Keratinocyte (primary cell): Measurements from ENCODE around the gene QSOX1. TPM values are rescaled to one million over a fixed set of nuclear protein-coding genes. Genes with fewer than 3 reads are reported as not detected.

Experiments used
- DNase-seq: peaks from one replicate; pipeline ENCODE4 v3.0.0-alpha.2; 2011; ENCODE audit warnings: low read depth, missing footprints, low spot score
- FAIRE-seq: peaks from 2 replicates; lab custom pipeline; 2011; peaks lifted over from hg19 to GRCh38; lab: Jason Lieb, UNC
- H2AFZ ChIP-seq: 2 replicates; pipeline ENCODE4 v1.6.0; 2012; ENCODE audit warnings: low read length, control low read depth, inconsistent platforms; ENCODE audit not compliant: control insufficient read depth
- H3K27ac ChIP-seq: 2 replicates; pipeline ENCODE4 v1.5.1; 2011; ENCODE audit warnings: low read length; ENCODE audit not compliant: control insufficient read depth, insufficient read depth
- H3K27me3 ChIP-seq: 3 replicates; pipeline ENCODE4 v1.6.0; 2011; ENCODE audit warnings: low read length; ENCODE audit not compliant: control insufficient read depth, insufficient read depth; ENCODE audit errors: extremely low read depth
- H3K36me3 ChIP-seq, 2 experiments: 2 replicates in 1 of 2; 3 replicates in 1 of 2; pipeline ENCODE4 v1.5.1; 2011; ENCODE audit warnings: low read length in 2 of 2, mild to moderate bottlenecking in 1 of 2; ENCODE audit not compliant: control insufficient read depth in 2 of 2, insufficient read depth in 2 of 2; ENCODE audit errors: extremely low read depth in 1 of 2
- H3K4me1 ChIP-seq: 3 replicates; pipeline ENCODE4 v1.5.1; 2011; ENCODE audit warnings: low read length; ENCODE audit not compliant: control insufficient read depth, insufficient read depth; ENCODE audit errors: extremely low read depth
- H3K4me2 ChIP-seq: 3 replicates; pipeline ENCODE4 v1.6.0; 2011; ENCODE audit warnings: low read depth, low read length; ENCODE audit not compliant: control insufficient read depth, insufficient read depth; ENCODE audit errors: extremely low read depth
- H3K4me3 ChIP-seq, 3 experiments: fragments of 200-600 bp in 1 of 3; sonication (generic) in 1 of 3; 2 replicates in 2 of 3; 3 replicates in 1 of 3; pipeline ENCODE4 v1.5.1; 2011 to 2016; ENCODE audit warnings: low read length in 3 of 3, mild to moderate bottlenecking in 3 of 3, control low read depth in 2 of 3, inconsistent platforms in 1 of 3, low read depth in 1 of 3, mixed read lengths in 1 of 3, mixed run types in 1 of 3, moderate library complexity in 1 of 3; ENCODE audit not compliant: control insufficient read depth in 2 of 3, insufficient read depth in 2 of 3; ENCODE audit errors: extremely low read depth in 1 of 3
- H3K79me2 ChIP-seq: 2 replicates; pipeline ENCODE4 v1.6.0; 2012; ENCODE audit warnings: low read length; ENCODE audit not compliant: control insufficient read depth, insufficient read depth
- H3K9ac ChIP-seq: 3 replicates; pipeline ENCODE4 v1.6.0; 2011; ENCODE audit warnings: low read length; ENCODE audit not compliant: control insufficient read depth, insufficient read depth; ENCODE audit errors: extremely low read depth
- H3K9me1 ChIP-seq: 3 replicates; pipeline ENCODE4 v1.6.0; 2011; ENCODE audit warnings: low read length; ENCODE audit not compliant: control insufficient read depth, insufficient read depth; ENCODE audit errors: extremely low read depth
- H3K9me3 ChIP-seq: 2 replicates; pipeline ENCODE4 v1.5.1; 2012; ENCODE audit warnings: low read depth, low read length; ENCODE audit not compliant: control insufficient read depth
- H4K20me1 ChIP-seq: 3 replicates; pipeline ENCODE4 v1.6.0; 2011; ENCODE audit warnings: low read length; ENCODE audit not compliant: control insufficient read depth, insufficient read depth; ENCODE audit errors: extremely low read depth
- CTCF ChIP-seq, 3 experiments: IDR thresholded peaks in 1 of 3; conservative IDR thresholded peaks in 1 of 3; optimal IDR thresholded peaks in 1 of 3; 2 replicates in 2 of 3; 3 replicates in 1 of 3; pipeline versions ENCODE3 to v1.5.1; 2011; ENCODE audit warnings: low read length in 3 of 3, mild to moderate bottlenecking in 3 of 3, moderate library complexity in 2 of 3, control low read depth in 1 of 3, inconsistent platforms in 1 of 3; ENCODE audit not compliant: insufficient read depth in 2 of 3; ENCODE audit errors: extremely low read depth in 1 of 3
- EZH2 ChIP-seq: IDR thresholded peaks from one replicate; pipeline ENCODE4 v1.6.1; 2012; ENCODE audit warnings: inconsistent platforms, mild to moderate bottlenecking, low read length, moderate library complexity
- dilution Hi-C: fragments of 300-500 bp; cut with MboI; formaldehyde crosslinking; loops from one replicate; pipeline ENCODE4 v1.7.0; 2020; ENCODE audit warnings: low sequenced_read_pairs; ENCODE audit not compliant: extremely low pct_ligation_motif_present
- polyA plus RNA-seq, 5 experiments: library from polyadenylated mRNA; depleted of rRNA in 3 of 5; stranded (reverse) in 3 of 5; stranded (forward) in 1 of 5; unstranded in 1 of 5; fragments of >200 nt; gene quantifications; 1 replicate in 1 of 5; 2 replicates in 3 of 5; 3 replicates in 1 of 5; pipeline versions ENCODE4 v1.2.1 to v1.2.3, GENCODE V29; 2011 to 2012; ENCODE audit warnings: missing spikeins in 2 of 5, low read depth in 1 of 5, low replicate concordance in 1 of 5

QSOX1 gene
- polyA plus RNA-seq, 1 donor (not counting 4 experiments of a cell fraction or from before 2014, with no cell fraction given), result 57.6 TPM

- H3K4me3 ChIP-seq, result no peak overlapping the region
- peaks cover 20% of the 10 kb centered on the region for H3K79me2 ChIP-seq
- no peaks in the 10 kb centered on the region for H4K20me1 ChIP-seq
- no peak overlapping the region for H3K27ac ChIP-seq
- peaks cover 6% of the 10 kb centered on the region for H3K9me1 ChIP-seq
- H3K4me1 ChIP-seq, result peaks cover 35% of the 10 kb centered on the region
- DNase-seq (no peak), FAIRE-seq (no peak)
- H3K36me3 ChIP-seq, result peaks cover 3 to 17% of the 10 kb centered on the region in 2 experiments
- H3K9ac ChIP-seq, result no peak overlapping the region
- H3K27me3 ChIP-seq, result no peaks in the 10 kb centered on the region
- H3K9me3 ChIP-seq, result no peaks in the 10 kb centered on the region
- no peak for TF ChIP-seq CTCF (optimal IDR thresholded peaks at IDR 0.05 in 1 of 3, IDR thresholded peaks at IDR 0.05 in 1 of 3, conservative IDR thresholded peaks at IDR 0.05 in 1 of 3; ENCODE audit: extremely low read depth in 1 of 3, insufficient read depth in 2 of 3, low read length in 3 of 3)
- TF ChIP-seq EZH2, result no peak
- no peak overlapping the region for H3K4me2 ChIP-seq
- dilution Hi-C loops, result no loop called here
- H2AFZ ChIP-seq, result no peak overlapping the region
These were observed 10.4 kb downstream of the QSOX1 start for GRCh38 chr1:180165096-180165495.

- H3K27ac ChIP-seq, result no peak overlapping the region
These were observed 11.1 kb downstream of the QSOX1 start for GRCh38 chr1:180165509-180166435.

More at GRCh38 chr1:180165509-180166435, 11.1 kb downstream of the QSOX1 start:
- H3K9ac ChIP-seq, result no peak overlapping the region
- dilution Hi-C loops, result no loop called here
- H3K79me2 ChIP-seq, result peaks cover 14% of the 10 kb centered on the region
- no peak overlapping the region for H3K4me2 ChIP-seq
- H3K9me1 ChIP-seq, result peaks cover 6% of the 10 kb centered on the region
- no peak for FAIRE-seq
- no peaks in the 10 kb centered on the region for H3K9me3 ChIP-seq
- no peak for DNase-seq
- H3K27me3 ChIP-seq, result no peaks in the 10 kb centered on the region
- no peaks in the 10 kb centered on the region for H4K20me1 ChIP-seq
- TF ChIP-seq EZH2 (no peak), CTCF (optimal IDR thresholded peaks at IDR 0.05 in 1 of 3, IDR thresholded peaks at IDR 0.05 in 1 of 3, conservative IDR thresholded peaks at IDR 0.05 in 1 of 3; ENCODE audit: extremely low read depth in 1 of 3, insufficient read depth in 2 of 3, low read length in 3 of 3) (no peak)
- no peak overlapping the region for H2AFZ ChIP-seq
- H3K4me1 ChIP-seq, result peaks cover 42% of the 10 kb centered on the region
- no peak overlapping the region for H3K4me3 ChIP-seq
- H3K36me3 ChIP-seq, result peaks cover 3 to 17% of the 10 kb centered on the region in 2 experiments
